Natural killer cell treated with Interleukin-12 subunit alpha and Interleukin-12 subunit beta and Interleukin-15 and Interleukin-18, amount 100 ng/mL, for 72 hours (primary cell): Measurements from ENCODE around the gene S100A3. TPM values are rescaled to one million over a fixed set of nuclear protein-coding genes. Genes with fewer than 3 reads are reported as not detected.
"Not testable (repeated sequence)": the region's sequence is repeated elsewhere in the genome, so short reads cannot be mapped to it uniquely, and the experiment has no call there.

Source experiments
- ATAC-seq, 2 donors: fragments of 150-1000 bp; cut with Tn5 transposase in 1 of 2; sonication (Bioruptor Pico), chemical (Tn5 transposase) in 1 of 2; 2 replicates each; pipeline ENCODE4 v1.10.0; 2021
- DNase-seq: peaks from one replicate; pipeline ENCODE4 v3.0.0; 2022; ENCODE audit warnings: low spot score
- H3K27ac Mint-ChIP-seq, 2 donors: 1 replicate in 1 of 2; 2 replicates in 1 of 2; pipeline ENCODE4 v1.8.0; 2022; ENCODE audit warnings: mixed read lengths in 2 of 2, mild to moderate bottlenecking in 1 of 2, moderate library complexity in 1 of 2
- H3K27me3 Mint-ChIP-seq, 2 donors: 1 replicate in 1 of 2; 2 replicates in 1 of 2; pipeline ENCODE4 v1.8.0; 2022; ENCODE audit warnings: mixed read lengths in 2 of 2
- H3K36me3 Mint-ChIP-seq: one replicate; pipeline ENCODE4 v1.8.0; 2022; ENCODE audit warnings: mixed read lengths
- H3K4me1 Mint-ChIP-seq, 2 donors: 1 replicate in 1 of 2; 2 replicates in 1 of 2; pipeline ENCODE4 v1.8.0; 2022; ENCODE audit warnings: low read depth in 2 of 2, mixed read lengths in 2 of 2, mild to moderate bottlenecking in 1 of 2
- H3K4me3 Mint-ChIP-seq: one replicate; pipeline ENCODE4 v1.8.0; 2022; ENCODE audit warnings: mixed read lengths
- H3K9me3 Mint-ChIP-seq: 2 replicates; pipeline ENCODE4 v1.8.0; 2022; ENCODE audit warnings: mixed read lengths
- total RNA-seq, 2 donors: library from RNA; stranded (reverse); gene quantifications; one replicate each; pipeline ENCODE4 v1.2.3, GENCODE V29; 2022

Gene S100A3, protein sequence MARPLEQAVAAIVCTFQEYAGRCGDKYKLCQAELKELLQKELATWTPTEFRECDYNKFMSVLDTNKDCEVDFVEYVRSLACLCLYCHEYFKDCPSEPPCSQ
- not detected for total RNA-seq

DNA sequence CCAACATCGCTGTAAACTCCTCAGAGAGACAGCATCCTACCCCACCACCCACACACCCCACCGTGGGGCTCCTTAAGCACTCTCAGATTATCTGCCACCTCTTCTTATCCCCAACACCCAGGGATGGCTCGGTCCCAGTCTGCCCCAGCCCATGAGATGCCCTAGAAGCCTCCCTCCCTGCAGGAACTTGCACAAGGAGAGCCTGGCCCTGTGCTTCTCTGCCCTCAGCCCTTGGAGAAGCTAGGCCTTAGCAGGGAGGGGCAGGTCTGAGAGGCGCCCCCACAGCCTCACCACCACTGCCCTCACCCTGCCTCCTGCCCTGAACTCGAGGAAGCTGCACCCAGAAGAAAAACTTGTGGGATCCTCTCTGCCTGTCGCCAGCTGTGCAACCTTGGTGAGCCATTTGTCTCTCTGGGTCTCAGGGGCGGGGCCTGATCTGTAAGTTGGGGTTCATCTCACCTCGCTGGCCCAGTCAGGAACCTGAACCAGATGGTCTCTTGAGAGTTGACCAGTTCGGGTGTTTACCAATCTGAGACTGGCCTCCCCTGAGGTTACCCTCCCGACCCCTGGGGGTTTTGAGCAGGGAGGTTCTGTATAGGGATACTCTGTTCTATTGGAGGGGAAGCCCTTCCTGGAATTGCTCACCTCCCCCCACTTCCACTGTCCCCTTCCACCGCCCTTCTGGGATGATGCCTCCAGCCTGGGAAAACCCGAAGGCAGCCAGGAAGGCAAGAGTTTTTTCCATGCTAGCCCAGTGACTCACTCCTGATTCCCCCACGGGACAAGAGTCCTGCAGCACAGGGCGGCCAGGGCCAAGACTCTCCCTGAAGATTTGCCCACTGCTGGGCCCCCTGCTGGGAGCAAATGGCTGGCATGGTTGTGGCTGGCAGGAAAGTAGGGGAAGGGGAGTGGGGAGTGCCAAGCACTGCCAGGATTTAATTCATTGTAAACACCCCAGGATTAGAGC, at the start of gene S100A3:
Gene S100A3, minus strand, starts transcription at position 537 of the 967 bp plus-strand sequence. CDS start 773 bp downstream, outside the sequence.
- no peaks in the 10 kb centered on the region for H3K9me3 Mint-ChIP-seq
- DNase-seq (no peak), ATAC-seq (no peak)
- H3K4me3 Mint-ChIP-seq = no peak within 1 kb of the TSS
- H3K4me1 Mint-ChIP-seq = peaks cover 25 to 32% of the 10 kb centered on the region in 2 donors
- H3K36me3 Mint-ChIP-seq = no peaks in the 10 kb centered on the region
- peaks cover 0 to 3% of the 10 kb centered on the region in 2 donors for H3K27me3 Mint-ChIP-seq
- H3K27ac Mint-ChIP-seq = peak within 1 kb of the TSS in 1 of 2 donors; percentile 56

DNA sequence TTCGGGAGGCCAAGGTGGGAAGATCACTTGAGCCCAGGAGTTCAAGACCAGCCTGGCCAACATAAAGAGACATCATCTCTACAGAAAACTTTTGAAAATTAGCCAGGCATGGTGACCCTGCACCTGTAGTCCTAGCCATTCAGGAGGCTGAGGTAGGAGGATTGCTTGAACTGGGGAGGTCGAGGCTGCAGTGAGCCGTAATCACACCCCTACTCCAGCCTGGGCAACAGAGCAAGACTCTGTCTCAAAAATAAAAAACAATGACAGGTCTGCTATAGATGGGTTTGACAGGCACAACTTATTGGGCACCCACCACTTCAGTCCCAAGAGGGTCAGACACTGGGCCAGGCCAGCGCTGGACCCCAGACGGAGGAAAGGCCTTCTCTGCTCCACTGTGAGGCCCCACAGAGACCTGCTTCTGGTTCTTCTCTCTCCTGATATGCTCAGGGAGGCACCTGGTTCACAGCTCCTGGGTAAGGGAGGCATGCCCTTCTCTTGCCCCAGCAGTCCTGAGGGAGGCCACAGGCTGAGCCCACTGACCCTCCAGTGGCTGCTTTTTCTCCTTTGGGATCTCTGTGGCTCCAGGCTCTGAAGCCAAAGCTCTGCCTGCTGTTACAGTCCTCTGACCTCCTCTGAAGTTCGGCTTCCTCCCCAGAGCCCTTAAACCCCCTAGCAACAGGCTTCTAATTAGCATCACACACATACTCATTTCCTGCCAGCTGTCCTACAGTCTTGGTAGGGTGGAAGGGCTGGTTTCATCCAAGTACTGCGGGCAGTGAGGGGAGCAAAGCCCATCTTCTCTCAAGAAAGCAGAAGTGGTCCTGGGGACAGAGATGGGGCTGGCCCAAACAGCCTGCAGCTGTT, 49.5 kb upstream of the S100A3 start:
- H3K27me3 Mint-ChIP-seq = no peaks in the 10 kb centered on the region
- no peaks in the 10 kb centered on the region for H3K9me3 Mint-ChIP-seq
- no peaks in the 10 kb centered on the region for H3K36me3 Mint-ChIP-seq
- DNase-seq (no peak), ATAC-seq (peak in 1 of 2 donors; percentile 71)
- no peak overlapping the region for H3K27ac Mint-ChIP-seq
- H3K4me3 Mint-ChIP-seq = no peak overlapping the region
- no peaks in the 10 kb centered on the region for H3K4me1 Mint-ChIP-seq

DNA sequence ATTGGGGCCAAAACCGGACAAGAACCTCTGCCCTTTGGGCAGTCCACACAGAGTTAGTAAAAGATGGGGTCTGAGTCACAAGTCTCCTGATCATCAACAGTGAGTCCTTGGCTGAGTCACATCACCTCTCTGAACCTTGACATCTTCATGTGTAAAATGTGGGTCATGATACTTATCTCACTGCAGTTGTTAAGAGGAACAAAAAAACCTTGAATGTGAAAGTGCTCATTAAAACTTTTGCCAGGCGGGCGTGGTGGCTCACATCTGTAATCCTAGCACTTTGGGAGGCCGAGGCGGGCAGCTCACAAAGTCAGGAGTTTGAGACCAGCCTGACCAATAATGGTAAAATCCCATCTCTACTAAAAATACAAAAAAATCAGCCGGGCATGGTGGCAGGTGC, 48.1 kb upstream of the S100A3 start:
- H3K27me3 Mint-ChIP-seq = no peaks in the 10 kb centered on the region
- H3K9me3 Mint-ChIP-seq = no peaks in the 10 kb centered on the region
- DNase-seq (no peak), ATAC-seq (no peak)
- H3K36me3 Mint-ChIP-seq = no peaks in the 10 kb centered on the region
- H3K4me1 Mint-ChIP-seq = no peaks in the 10 kb centered on the region
- H3K27ac Mint-ChIP-seq = no peak overlapping the region
- no peak overlapping the region for H3K4me3 Mint-ChIP-seq

DNA sequence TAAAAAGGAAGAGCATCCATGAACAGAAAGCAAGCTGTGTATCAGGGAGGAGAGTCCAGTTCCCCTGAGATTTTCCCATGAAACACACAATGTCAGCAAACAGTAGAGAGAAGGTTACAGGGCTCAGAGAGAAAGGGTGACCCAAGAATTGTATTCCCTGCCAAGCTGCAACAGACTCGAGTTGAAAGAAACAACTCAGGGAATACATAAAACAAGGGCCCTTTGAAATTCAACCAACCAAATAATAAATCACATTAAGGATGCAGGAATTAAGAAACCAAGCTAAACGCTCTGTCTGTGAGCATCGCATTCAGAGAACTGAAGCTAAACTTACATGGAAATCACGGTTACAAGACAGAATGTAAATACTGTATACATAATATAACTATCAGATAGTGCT, 43.7 kb upstream of the S100A3 start:
- no peaks in the 10 kb centered on the region for H3K36me3 Mint-ChIP-seq
- no peak overlapping the region for H3K4me3 Mint-ChIP-seq
- DNase-seq (no peak), ATAC-seq (no peak)
- H3K9me3 Mint-ChIP-seq = no peaks in the 10 kb centered on the region
- H3K27me3 Mint-ChIP-seq = peaks cover 0 to 5% of the 10 kb centered on the region in 2 donors
- H3K27ac Mint-ChIP-seq = no peak overlapping the region
- H3K4me1 Mint-ChIP-seq = no peaks in the 10 kb centered on the region

DNA sequence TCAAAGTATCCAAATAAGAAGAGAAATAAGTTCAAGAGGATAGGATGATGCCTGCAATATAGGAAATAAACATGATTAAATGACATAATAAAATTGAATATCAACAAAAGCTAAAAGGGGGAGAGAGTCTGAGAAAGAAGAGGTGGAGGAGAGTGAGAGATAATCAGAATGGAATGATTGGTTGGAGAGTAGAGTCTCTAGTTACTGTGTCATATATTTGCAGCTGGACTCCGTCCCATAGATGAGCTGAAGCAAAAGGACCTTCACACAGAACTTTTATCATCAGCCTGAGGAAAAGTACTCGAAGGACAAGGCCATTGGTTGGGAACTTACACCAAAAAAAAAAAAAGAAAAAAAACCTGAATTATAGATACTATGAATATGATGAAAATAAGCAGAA, 39.4 kb upstream of the S100A3 start:
- Mint-ChIP-seq H3K9me3 (no peaks in the 10 kb centered on the region), H3K27me3 (peaks cover 15 to 22% of the 10 kb centered on the region in 2 donors), H3K4me1 (no peaks in the 10 kb centered on the region), H3K36me3 (no peaks in the 10 kb centered on the region), H3K27ac (no peak overlapping the region), H3K4me3 (no peak overlapping the region)
- DNase-seq (no peak), ATAC-seq (no peak)

DNA sequence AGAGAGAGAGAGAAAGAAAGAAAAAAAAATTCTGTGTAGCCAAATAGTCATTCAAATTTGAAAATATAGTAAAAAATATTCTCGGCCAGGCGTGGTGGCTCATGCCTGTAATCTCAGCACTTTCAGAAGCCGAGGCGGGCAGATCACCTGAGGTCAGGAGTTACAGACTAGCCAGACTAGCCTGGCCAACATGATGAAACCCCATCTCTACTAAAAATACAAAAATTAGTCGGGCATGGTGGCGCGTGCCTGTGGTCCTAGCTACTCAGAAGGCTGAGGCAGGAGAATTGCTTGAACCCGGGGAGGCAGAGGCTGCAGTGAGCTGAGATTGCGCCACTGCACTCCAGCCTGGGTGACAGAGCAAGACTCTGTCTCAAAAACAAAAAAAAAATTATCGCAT, 39.0 kb upstream of the S100A3 start:
- not testable (repeated sequence) for DNase-seq, H3K4me3 Mint-ChIP-seq, ATAC-seq, H3K36me3 Mint-ChIP-seq, H3K27ac Mint-ChIP-seq, H3K9me3 Mint-ChIP-seq, H3K4me1 Mint-ChIP-seq
- H3K27me3 Mint-ChIP-seq = peaks cover 15 to 22% of the 10 kb centered on the region in 2 donors

DNA sequence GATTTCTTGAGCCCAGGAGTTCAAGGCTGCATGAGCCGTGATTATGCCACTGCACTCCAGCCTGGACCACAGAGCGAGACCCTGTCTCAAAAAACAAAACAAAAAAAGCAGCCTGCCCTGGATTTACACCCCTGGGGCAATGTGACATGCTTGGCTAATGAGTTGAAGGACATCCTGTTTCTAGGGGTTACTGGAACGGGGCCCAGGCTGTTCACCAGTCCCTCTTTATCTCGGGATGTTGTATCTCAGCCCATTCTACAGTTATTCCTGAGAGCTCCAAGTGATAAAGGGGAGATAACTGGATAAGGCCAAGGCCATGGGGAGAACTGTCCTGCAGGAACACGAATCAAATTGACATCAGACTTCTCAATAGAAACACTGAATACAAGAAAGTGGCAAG, 38.3 kb upstream of the S100A3 start:
- Mint-ChIP-seq H3K4me1 (no peaks in the 10 kb centered on the region), H3K9me3 (no peaks in the 10 kb centered on the region), H3K27ac (no peak overlapping the region), H3K4me3 (no peak overlapping the region), H3K27me3 (peaks cover 15 to 22% of the 10 kb centered on the region in 2 donors), H3K36me3 (no peaks in the 10 kb centered on the region)
- ATAC-seq = no peak
- no peak for DNase-seq

DNA sequence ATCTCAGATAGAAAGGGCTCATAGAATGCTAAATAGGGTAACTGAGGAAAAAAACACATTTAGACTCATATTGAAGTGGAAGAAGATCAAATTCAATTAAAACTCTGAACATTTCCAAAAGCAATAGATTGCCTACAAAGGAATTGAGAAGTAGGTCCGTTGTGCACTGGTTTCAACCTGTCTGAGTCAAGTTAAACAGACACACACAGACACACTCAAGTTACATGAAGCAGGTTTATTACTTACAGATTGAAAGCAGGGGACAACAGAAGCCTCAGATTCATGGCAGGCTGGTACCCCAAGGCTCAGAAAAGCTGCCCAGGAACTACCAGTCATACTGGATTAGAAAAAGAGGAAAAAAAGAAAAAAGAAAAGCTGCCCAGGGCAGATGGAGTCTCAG, 37.3 kb upstream of the S100A3 start:
- Mint-ChIP-seq H3K36me3 (no peaks in the 10 kb centered on the region), H3K4me1 (no peaks in the 10 kb centered on the region), H3K27me3 (peaks cover 15 to 22% of the 10 kb centered on the region in 2 donors), H3K9me3 (no peaks in the 10 kb centered on the region), H3K4me3 (no peak overlapping the region), H3K27ac (no peak overlapping the region)
- ATAC-seq (no peak), DNase-seq (no peak)

DNA sequence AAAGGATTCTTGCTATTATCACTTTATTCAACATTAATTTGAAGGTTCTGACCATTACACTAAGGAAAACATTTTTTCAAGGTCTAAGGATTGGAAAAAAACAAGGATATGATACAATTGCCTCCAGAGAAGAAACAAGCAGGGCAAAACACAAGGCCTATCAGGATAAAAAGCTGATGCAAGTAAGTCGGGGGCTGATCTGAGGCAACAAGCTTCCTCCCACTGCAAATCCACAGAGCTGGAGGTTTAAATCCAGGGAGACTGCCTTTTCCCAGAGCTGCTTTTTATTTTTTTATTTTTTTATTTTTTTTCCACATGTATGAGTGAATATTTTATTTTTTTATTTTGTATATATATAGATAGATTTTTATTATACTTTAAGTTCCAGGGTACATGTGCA, 35.9 kb upstream of the S100A3 start:
- Mint-ChIP-seq H3K27ac (no peak overlapping the region), H3K9me3 (no peaks in the 10 kb centered on the region), H3K4me3 (no peak overlapping the region), H3K36me3 (no peaks in the 10 kb centered on the region), H3K4me1 (no peaks in the 10 kb centered on the region), H3K27me3 (peaks cover 15 to 22% of the 10 kb centered on the region in 2 donors)
- DNase-seq (no peak), ATAC-seq (no peak)

DNA sequence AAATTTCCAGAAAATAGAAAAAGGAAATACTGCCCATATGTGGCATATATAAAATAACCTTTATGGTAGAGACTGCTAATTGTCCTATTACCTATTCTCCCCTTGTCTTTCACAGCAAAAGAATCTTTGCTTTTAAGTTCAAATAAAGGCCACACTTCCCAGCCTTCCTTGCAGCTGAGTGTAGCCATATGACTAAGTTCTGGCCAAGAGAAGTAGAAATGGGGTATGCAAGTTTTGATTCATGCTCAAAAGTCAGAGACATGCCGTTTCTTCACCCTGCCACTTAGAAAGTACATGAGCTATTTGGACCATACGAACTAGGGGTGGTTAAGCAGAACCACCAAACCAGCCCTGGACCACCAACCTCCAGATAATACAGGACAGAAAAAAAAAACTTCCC, 34.9 kb upstream of the S100A3 start:
- no peak for ATAC-seq

DNA sequence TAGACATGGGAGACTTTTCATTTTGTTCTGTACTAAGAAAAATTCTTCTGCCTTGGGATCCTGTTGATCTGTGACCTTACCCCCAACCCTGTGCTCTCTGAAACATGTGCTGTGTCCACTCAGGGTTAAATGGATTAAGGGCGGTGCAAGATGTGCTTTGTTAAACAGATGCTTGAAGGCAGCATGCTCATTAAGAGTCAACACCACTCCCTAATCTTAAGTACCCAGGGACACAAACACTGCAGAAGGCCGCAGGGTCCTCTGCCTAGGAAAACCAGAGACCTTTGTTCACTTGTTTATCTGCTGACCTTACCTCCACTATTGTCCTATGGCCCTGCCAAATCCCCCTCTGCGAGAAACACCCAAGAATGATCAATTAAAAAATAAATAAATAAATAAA, 34.5 kb upstream of the S100A3 start:
- not testable (repeated sequence) for H3K4me1 Mint-ChIP-seq, H3K27ac Mint-ChIP-seq, H3K4me3 Mint-ChIP-seq, ATAC-seq, H3K36me3 Mint-ChIP-seq, DNase-seq, H3K9me3 Mint-ChIP-seq
- peaks cover 24 to 32% of the 10 kb centered on the region in 2 donors for H3K27me3 Mint-ChIP-seq

More for the DNA sequence above, 34.9 kb upstream of the S100A3 start:
- Mint-ChIP-seq H3K27ac (no peak overlapping the region), H3K27me3 (peaks cover 20 to 27% of the 10 kb centered on the region in 2 donors), H3K4me1 (no peaks in the 10 kb centered on the region), H3K4me3 (no peak overlapping the region), H3K36me3 (no peaks in the 10 kb centered on the region), H3K9me3 (no peaks in the 10 kb centered on the region)
- DNase-seq = no peak

DNA sequence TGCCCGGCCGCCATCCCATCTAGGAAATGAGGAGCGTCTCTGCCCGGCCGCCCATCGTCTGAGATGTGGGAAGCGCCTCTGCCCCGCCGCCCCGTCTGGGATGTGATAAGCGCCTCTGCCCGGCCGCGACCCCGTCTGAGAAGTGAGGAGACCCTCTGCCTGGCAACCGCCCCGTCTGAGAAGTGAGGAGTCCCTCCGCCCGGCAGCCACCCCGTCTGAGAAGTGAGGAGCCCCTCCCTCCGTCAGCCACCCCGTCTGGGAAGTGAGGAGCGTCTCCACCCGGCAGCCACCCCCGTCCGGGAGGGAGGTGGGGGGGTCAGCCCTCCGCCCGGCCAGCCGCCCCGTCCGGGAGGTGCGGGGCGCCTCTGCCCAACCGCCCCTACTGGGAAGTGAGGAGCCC, 33.8 kb upstream of the S100A3 start:
- DNase-seq, H3K27ac Mint-ChIP-seq, H3K9me3 Mint-ChIP-seq, ATAC-seq, H3K4me3 Mint-ChIP-seq, H3K36me3 Mint-ChIP-seq, H3K4me1 Mint-ChIP-seq: not testable (repeated sequence)
- H3K27me3 Mint-ChIP-seq = peaks cover 28 to 38% of the 10 kb centered on the region in 2 donors

DNA sequence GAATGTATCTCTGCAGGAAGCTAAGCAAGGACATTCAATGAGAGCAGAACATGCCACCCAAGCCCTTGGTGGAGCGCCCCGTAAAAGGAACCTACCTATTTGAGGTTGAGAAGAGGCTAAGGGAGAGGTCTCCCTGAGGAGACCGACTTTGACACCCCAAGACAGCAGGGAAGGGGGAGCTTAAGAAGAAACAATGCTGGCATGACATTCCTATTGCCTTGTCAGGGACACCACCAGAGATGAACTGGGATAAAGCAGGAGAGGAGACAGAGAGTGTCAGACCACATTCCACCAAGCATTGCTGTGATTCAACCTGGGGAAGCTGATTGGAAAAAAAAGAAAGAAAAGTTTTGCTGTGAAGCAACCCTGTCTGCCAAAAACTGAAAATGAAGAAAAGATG, 29.9 kb upstream of the S100A3 start:
- H3K9me3 Mint-ChIP-seq = no peaks in the 10 kb centered on the region
- H3K36me3 Mint-ChIP-seq = no peaks in the 10 kb centered on the region
- no peak for DNase-seq
- ATAC-seq = no peak
- no peaks in the 10 kb centered on the region for H3K4me1 Mint-ChIP-seq
- H3K27ac Mint-ChIP-seq = no peak overlapping the region
- peaks cover 23 to 24% of the 10 kb centered on the region in 2 donors for H3K27me3 Mint-ChIP-seq
- H3K4me3 Mint-ChIP-seq = no peak overlapping the region

DNA sequence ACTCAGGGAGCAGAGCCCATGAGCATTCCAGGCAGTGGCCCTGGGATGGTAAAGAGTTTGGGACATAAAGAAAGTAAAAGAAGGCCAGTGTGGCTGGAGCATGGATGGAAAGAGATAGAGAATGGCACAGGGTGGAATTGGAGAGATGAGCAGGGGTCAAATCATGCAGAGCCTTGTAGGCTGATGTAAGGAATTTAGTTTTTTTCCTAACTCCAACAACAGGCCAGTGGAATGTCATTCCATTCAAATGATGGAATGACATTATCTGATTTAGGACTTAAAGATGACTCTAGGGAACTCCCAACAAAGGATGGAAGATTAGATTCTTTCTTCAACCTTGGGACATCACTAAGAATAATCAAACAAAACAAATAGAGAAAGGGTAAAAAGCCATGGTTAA, 29.4 kb upstream of the S100A3 start:
- no peak overlapping the region for H3K4me3 Mint-ChIP-seq
- H3K27me3 Mint-ChIP-seq = peaks cover 23% of the 10 kb centered on the region in 2 donors
- H3K27ac Mint-ChIP-seq = no peak overlapping the region
- no peaks in the 10 kb centered on the region for H3K36me3 Mint-ChIP-seq
- no peak for DNase-seq
- ATAC-seq = no peak
- H3K4me1 Mint-ChIP-seq = no peaks in the 10 kb centered on the region
- H3K9me3 Mint-ChIP-seq = no peaks in the 10 kb centered on the region
